Measurements from ENCODE around the gene HOXC5. TPM values are rescaled to one million over a fixed set of nuclear protein-coding genes. Genes with fewer than 3 reads are reported as not detected.
A peak's percentile ranks its signal among the peaks of the same experiment; 100 is the strongest.

Gene HOXC5
- polyA plus RNA-seq, 10 donors = 0.63 to 2.7 (median 1.8) TPM

- DNase-seq = no peak
These were observed 14.3 kb upstream of the HOXC5 start for GRCh38 chr12:54018468-54018984.

GRCh38 chr12:54019091-54019811 is 13.6 kb upstream of the HOXC5 start:
- peak in 1 of 3 donors; percentile 69 for DNase-seq

- peak in 1 of 3 donors; percentile 69 for DNase-seq
These were observed 12.8 kb upstream of the HOXC5 start for GRCh38 chr12:54019924-54020590.

- no peak for DNase-seq
These were observed 12.1 kb upstream of the HOXC5 start for GRCh38 chr12:54020591-54021405.

- DNase-seq = peak in 1 of 3 donors; percentile 67
These were observed 11.3 kb upstream of the HOXC5 start for GRCh38 chr12:54021432-54022013.

GRCh38 chr12:54022960-54023884 is 9.6 kb upstream of the HOXC5 start:
- no peak for DNase-seq

- peak in 1 of 3 donors; percentile 65 for DNase-seq
These were observed 8.7 kb upstream of the HOXC5 start for GRCh38 chr12:54024127-54024526.

- no peak for DNase-seq
These were observed 8.1 kb upstream of the HOXC5 start for GRCh38 chr12:54024581-54025305.

- peak in 1 of 3 donors; percentile 59 for DNase-seq
These were observed 7.1 kb upstream of the HOXC5 start for GRCh38 chr12:54025499-54026405.

GRCh38 chr12:54026640-54027441 is 6.0 kb upstream of the HOXC5 start:
- peak in 1 of 3 donors; percentile 53 for DNase-seq

- DNase-seq = no peak
These were observed 5.4 kb upstream of the HOXC5 start for GRCh38 chr12:54027442-54027786.

GRCh38 chr12:54028314-54029201 is 4.3 kb upstream of the HOXC5 start, which contains the start of gene HOXC6:
TSS of gene HOXC6 (plus strand) at chr12:54028440. CDS start at chr12:54028522, 82 bp downstream.
- DNase-seq = peak in 2 of 3 donors; percentile 80 to 89

GRCh38 chr12:54029529-54030441 is 3.1 kb upstream of the HOXC5 start:
- DNase-seq = peak in 1 of 3 donors; percentile 65

- no peak for DNase-seq
These were observed 2.4 kb upstream of the HOXC5 start for GRCh38 chr12:54030442-54030801.

GRCh38 chr12:54030889-54031471 is 1.9 kb upstream of the HOXC5 start:
- peak in 1 of 3 donors; percentile 89 for DNase-seq

Data from muscle of back (tissue), 11 donors.